ENCODE measurements around the gene DHRS11. TPM values are rescaled to one million over a fixed set of nuclear protein-coding genes. Genes with fewer than 3 reads are reported as not detected.
A peak's percentile ranks its signal among the peaks of the same experiment; 100 is the strongest.

DHRS11 gene
- total RNA-seq, 6 experiments from 2014 or later, result 8.4 to 11.3 (median 10.6) TPM

DNA sequence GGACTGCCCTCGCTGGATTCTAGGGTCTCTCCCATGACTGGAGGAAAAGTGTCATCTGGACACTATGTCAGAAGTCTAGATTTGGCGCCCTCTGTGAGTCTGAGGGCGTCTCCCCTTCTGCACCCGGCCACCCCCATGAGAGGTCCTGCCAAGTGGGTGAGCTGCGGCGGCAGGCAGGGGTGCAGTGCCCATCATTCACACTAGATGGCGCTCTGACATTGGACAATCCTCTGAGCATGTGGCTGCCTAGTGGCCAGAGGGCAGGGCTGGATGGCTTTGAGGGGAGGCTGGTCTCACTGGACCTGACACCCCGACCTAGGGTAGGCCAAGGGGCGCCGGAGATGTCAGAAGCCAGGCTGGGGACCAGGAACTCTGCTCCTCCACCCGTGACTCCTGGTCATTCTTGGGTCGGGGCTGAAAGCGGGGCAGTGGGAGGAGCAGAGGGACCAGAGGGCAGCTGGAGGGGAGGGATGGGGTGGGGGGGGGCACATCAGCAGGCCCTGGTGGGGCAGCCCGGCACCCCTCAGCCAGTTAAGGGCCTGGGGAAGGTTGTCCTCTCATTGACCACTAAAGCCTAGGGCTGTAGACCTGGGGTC, 37.7 kb downstream of the DHRS11 start:
- no peaks in the 10 kb centered on the region for H3K9me3 Mint-ChIP-seq
- no peaks in the 10 kb centered on the region for H3K4me1 Mint-ChIP-seq (ENCODE audit: low read depth)
- H3K27me3 Mint-ChIP-seq (ENCODE audit: insufficient read depth), result peaks cover 27% of the 10 kb centered on the region
- H3K36me3 Mint-ChIP-seq (ENCODE audit: low read depth), result no peaks in the 10 kb centered on the region
- TF ChIP-seq, protein P1, sequence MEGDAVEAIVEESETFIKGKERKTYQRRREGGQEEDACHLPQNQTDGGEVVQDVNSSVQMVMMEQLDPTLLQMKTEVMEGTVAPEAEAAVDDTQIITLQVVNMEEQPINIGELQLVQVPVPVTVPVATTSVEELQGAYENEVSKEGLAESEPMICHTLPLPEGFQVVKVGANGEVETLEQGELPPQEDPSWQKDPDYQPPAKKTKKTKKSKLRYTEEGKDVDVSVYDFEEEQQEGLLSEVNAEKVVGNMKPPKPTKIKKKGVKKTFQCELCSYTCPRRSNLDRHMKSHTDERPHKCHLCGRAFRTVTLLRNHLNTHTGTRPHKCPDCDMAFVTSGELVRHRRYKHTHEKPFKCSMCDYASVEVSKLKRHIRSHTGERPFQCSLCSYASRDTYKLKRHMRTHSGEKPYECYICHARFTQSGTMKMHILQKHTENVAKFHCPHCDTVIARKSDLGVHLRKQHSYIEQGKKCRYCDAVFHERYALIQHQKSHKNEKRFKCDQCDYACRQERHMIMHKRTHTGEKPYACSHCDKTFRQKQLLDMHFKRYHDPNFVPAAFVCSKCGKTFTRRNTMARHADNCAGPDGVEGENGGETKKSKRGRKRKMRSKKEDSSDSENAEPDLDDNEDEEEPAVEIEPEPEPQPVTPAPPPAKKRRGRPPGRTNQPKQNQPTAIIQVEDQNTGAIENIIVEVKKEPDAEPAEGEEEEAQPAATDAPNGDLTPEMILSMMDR (IDR thresholded peaks at IDR 0.05), result peak; percentile 100
- DNase-seq, result peak; percentile 58
- H3K4me3 Mint-ChIP-seq, result no peak overlapping the region
- no peak overlapping the region for H3K27ac Mint-ChIP-seq

DNA sequence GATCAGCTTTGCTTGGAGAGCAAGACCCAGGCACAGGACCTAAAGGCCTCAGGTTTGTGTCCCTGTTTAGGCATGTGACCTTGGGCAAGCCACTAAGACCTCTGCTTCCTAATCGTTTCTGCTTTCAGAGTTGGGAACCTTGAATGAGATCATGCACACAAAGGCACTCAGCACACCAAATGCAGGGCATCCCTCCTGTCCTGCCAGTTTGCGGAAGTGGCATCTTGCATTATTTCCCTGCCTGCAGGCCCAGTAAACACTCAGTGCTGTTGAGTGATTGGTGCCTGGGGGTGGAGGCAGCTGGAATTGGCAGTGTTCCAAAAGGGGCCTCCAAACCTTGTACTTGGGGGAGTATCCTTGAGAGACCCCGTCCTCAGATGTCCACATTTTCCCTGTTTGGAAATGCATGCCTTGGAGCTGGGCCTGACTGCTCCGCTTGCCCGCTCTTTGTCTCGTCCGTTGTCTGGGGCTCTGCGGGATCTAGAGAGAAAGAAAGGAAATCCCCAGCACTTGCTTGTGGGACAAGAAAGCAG, 38.4 kb downstream of the DHRS11 start:
- H3K36me3 Mint-ChIP-seq (ENCODE audit: low read depth), result no peaks in the 10 kb centered on the region
- no peak for DNase-seq
- TF ChIP-seq, protein P1 (IDR thresholded peaks at IDR 0.05), result no peak
- no peak overlapping the region for H3K4me3 Mint-ChIP-seq
- H3K9me3 Mint-ChIP-seq, result no peaks in the 10 kb centered on the region
- no peaks in the 10 kb centered on the region for H3K4me1 Mint-ChIP-seq (ENCODE audit: low read depth)
- H3K27ac Mint-ChIP-seq, result no peak overlapping the region
- H3K27me3 Mint-ChIP-seq (ENCODE audit: insufficient read depth), result peaks cover 26% of the 10 kb centered on the region

DNA sequence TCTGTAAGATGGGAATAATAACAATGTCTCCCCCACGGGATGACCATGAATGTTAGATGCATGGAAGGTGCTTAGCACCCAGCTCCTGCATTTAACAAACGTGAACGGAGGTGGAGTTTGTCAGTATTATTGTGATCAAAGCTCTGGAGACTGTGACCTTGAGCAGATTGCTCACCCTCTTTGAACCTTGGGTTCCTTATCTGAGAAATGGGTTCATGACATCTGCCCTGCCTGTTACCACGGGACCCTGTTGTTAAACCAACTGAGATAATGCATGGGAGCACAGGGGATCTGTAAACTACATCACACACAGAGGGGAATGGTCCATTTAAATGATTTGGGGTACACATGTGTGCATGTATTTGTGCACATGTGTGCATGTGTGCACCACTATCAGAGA, 39.3 kb downstream of the DHRS11 start:
- no peak overlapping the region for H3K27ac Mint-ChIP-seq
- H3K4me1 Mint-ChIP-seq (ENCODE audit: low read depth), result no peaks in the 10 kb centered on the region
- no peaks in the 10 kb centered on the region for H3K9me3 Mint-ChIP-seq
- DNase-seq, result no peak
- peaks cover 27% of the 10 kb centered on the region for H3K27me3 Mint-ChIP-seq (ENCODE audit: insufficient read depth)
- H3K4me3 Mint-ChIP-seq, result no peak overlapping the region
- TF ChIP-seq, protein P1 (IDR thresholded peaks at IDR 0.05), result no peak
- H3K36me3 Mint-ChIP-seq (ENCODE audit: low read depth), result no peaks in the 10 kb centered on the region

DNA sequence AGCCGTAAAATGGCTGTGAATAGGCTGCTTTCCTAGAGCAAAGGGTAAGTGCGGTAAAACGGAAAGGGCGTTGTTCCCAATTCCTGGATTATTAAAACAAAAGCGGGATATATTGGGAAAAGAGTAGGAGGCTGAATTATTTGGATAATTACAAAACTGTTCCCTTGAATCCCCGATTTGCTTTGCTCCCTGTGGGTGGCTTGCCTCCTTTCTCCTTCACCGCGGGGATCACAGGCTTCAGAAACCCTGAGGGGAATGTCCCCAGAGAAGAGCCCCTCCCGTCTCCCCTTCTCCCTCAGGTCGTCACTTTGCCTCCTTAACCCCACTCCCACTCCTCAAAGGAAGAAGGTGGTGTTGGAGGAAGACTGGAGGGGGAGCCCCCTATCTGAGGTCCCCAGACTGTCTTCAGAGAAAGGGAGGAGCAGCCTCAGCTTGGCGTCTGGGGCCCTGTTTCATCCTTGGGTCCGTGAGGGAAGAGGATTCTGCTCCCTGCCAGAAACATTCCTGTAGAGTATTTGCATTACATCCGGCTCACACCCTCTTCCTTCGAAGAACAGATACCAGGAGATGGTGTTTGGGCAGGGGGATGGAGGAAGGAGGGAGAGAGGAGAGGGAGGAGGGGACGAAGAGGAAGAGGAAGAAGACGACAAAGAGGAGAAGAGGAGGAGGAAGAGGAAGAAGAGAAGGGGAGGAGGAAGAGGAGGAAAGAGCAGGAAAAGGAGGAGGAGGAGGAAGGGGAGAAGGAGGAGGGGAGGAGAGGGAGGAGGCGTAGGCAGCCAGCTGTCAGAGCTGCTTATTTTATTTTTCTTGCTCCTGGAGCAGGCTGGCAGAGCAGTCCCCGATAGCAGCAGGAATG, 41.5 kb downstream of the DHRS11 start:
- H3K36me3 Mint-ChIP-seq (ENCODE audit: low read depth), result no peaks in the 10 kb centered on the region
- TF ChIP-seq, protein P1 (IDR thresholded peaks at IDR 0.05), result no peak
- H3K9me3 Mint-ChIP-seq, result no peaks in the 10 kb centered on the region
- H3K4me3 Mint-ChIP-seq, result no peak overlapping the region
- peaks cover 42% of the 10 kb centered on the region for H3K27me3 Mint-ChIP-seq (ENCODE audit: insufficient read depth)
- H3K27ac Mint-ChIP-seq, result no peak overlapping the region
- DNase-seq, result no peak
- no peaks in the 10 kb centered on the region for H3K4me1 Mint-ChIP-seq (ENCODE audit: low read depth)

DNA sequence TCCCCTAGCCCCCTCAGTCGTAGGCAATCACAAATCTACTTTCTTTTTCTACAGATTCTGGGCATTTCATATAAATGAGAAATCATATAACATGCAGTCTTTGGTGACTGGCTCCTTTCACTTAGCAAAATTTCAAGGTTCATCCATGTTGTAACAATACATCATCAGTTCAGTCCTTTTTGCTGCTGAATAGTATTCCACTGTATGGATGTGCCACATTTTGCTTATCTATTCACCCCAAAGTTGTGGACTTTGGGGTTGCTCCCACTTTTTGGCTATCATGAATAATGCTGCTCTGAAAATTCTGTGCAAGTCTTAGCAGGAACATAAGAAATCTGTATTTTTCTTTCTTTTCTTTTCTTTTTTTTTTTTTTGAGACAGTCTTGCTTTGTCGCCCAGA, 48.7 kb downstream of the DHRS11 start:
- H3K27me3 Mint-ChIP-seq (ENCODE audit: insufficient read depth), result peaks cover 71% of the 10 kb centered on the region
- peaks cover 6% of the 10 kb centered on the region; the same call in 1 of the 2 replicates for H3K4me1 Mint-ChIP-seq (ENCODE audit: low read depth)
- no peak for DNase-seq
- H3K27ac Mint-ChIP-seq, result no peak overlapping the region
- no peak overlapping the region for H3K4me3 Mint-ChIP-seq
- TF ChIP-seq, protein P1 (IDR thresholded peaks at IDR 0.05), result no peak
- H3K36me3 Mint-ChIP-seq (ENCODE audit: low read depth), result no peaks in the 10 kb centered on the region
- H3K9me3 Mint-ChIP-seq, result no peaks in the 10 kb centered on the region
